DOHH2 (cell line): ENCODE data around the gene ANKRD49.
"Not testable (repeated sequence)": the region's sequence is repeated elsewhere in the genome, so short reads cannot be mapped to it uniquely, and the experiment has no call there.

ENCODE experiments used
- CTCF ChIP-seq: fragments of 200-600 bp; sonication (generic); IDR thresholded peaks from one replicate; pipeline ENCODE4 v1.5.1; 2014; ENCODE audit warnings: antibody characterized with exemption, mild to moderate bottlenecking, low read depth, low read length; ENCODE audit not compliant: poor library complexity, severe bottlenecking
- EZH2phosphoT487 ChIP-seq: fragments of 200-600 bp; sonication (generic); IDR thresholded peaks from 2 replicates; pipeline ENCODE4 v1.6.1; 2017; ENCODE audit warnings: borderline replicate concordance, mild to moderate bottlenecking, antibody characterized with exemption, low read length, moderate library complexity, mixed read lengths

GRCh38 chr11:94506513-94506912 is 12.7 kb downstream of the ANKRD49 start:
- not testable (repeated sequence) for TF ChIP-seq CTCF, EZH2phosphoT487
